Measurements from ENCODE around the gene MEGF11.

MEGF11 gene

GRCh38 chr15:66236806-66237375 lies 16.7 kb downstream of the MEGF11 start:
- no peaks in the 10 kb centered on the region for H3K9me3 ChIP-seq (ENCODE audit: control insufficient read depth in 1 of 2, low read length in 2 of 2)
- H3K27ac ChIP-seq (ENCODE audit: low read length), result no peak overlapping the region
- no peaks in the 10 kb centered on the region for H3K4me1 ChIP-seq (ENCODE audit: control insufficient read depth in 1 of 2, insufficient read depth in 2 of 2, low read length in 2 of 2)
- H3K27me3 ChIP-seq (ENCODE audit: low read depth, low read length), result no peaks in the 10 kb centered on the region
- H3K4me3 ChIP-seq (ENCODE audit: low read depth in 1 of 2, low read length in 2 of 2), result no peak overlapping the region
- no peaks in the 10 kb centered on the region for H3K36me3 ChIP-seq (ENCODE audit: control insufficient read depth in 1 of 2, insufficient read depth in 2 of 2, low read length in 2 of 2)

GRCh38 chr15:66235866-66236265 lies 17.7 kb downstream of the MEGF11 start:
- Histone ChIP-seq H3K4me3 (ENCODE audit: low read depth in 1 of 2, low read length in 2 of 2) (no peak overlapping the region), H3K4me1 (ENCODE audit: control insufficient read depth in 1 of 2, insufficient read depth in 2 of 2, low read length in 2 of 2) (no peaks in the 10 kb centered on the region), H3K27ac (ENCODE audit: low read length) (no peak overlapping the region), H3K36me3 (ENCODE audit: control insufficient read depth in 1 of 2, insufficient read depth in 2 of 2, low read length in 2 of 2) (no peaks in the 10 kb centered on the region), H3K27me3 (ENCODE audit: low read depth, low read length) (no peaks in the 10 kb centered on the region), H3K9me3 (ENCODE audit: control insufficient read depth in 1 of 2, low read length in 2 of 2) (no peaks in the 10 kb centered on the region)

- Histone ChIP-seq H3K27me3 (ENCODE audit: low read depth, low read length) (no peaks in the 10 kb centered on the region), H3K9me3 (ENCODE audit: control insufficient read depth in 1 of 2, low read length in 2 of 2) (no peaks in the 10 kb centered on the region), H3K36me3 (ENCODE audit: control insufficient read depth in 1 of 2, insufficient read depth in 2 of 2, low read length in 2 of 2) (no peaks in the 10 kb centered on the region), H3K4me3 (ENCODE audit: low read depth in 1 of 2, low read length in 2 of 2) (no peak overlapping the region), H3K4me1 (ENCODE audit: control insufficient read depth in 1 of 2, insufficient read depth in 2 of 2, low read length in 2 of 2) (no peaks in the 10 kb centered on the region), H3K27ac (ENCODE audit: low read length) (no peak overlapping the region)
Measured at GRCh38 chr15:66234798-66235197, 18.8 kb downstream of the MEGF11 start.

- H3K4me3 ChIP-seq (ENCODE audit: low read depth in 1 of 2, low read length in 2 of 2), result no peak overlapping the region
- no peaks in the 10 kb centered on the region for H3K36me3 ChIP-seq (ENCODE audit: control insufficient read depth in 1 of 2, insufficient read depth in 2 of 2, low read length in 2 of 2)
- H3K27me3 ChIP-seq (ENCODE audit: low read depth, low read length), result no peaks in the 10 kb centered on the region
- H3K9me3 ChIP-seq (ENCODE audit: control insufficient read depth in 1 of 2, low read length in 2 of 2), result peaks cover 0 to 2% of the 10 kb centered on the region in 2 donors
- no peaks in the 10 kb centered on the region for H3K4me1 ChIP-seq (ENCODE audit: control insufficient read depth in 1 of 2, insufficient read depth in 2 of 2, low read length in 2 of 2)
- no peak overlapping the region for H3K27ac ChIP-seq (ENCODE audit: low read length)
Measured at GRCh38 chr15:66233487-66234415, 19.8 kb downstream of the MEGF11 start.

GRCh38 chr15:66232267-66232625 lies 21.3 kb downstream of the MEGF11 start:
- H3K9me3 ChIP-seq (ENCODE audit: control insufficient read depth in 1 of 2, low read length in 2 of 2), result peaks cover 0 to 5% of the 10 kb centered on the region in 2 donors
- H3K36me3 ChIP-seq (ENCODE audit: control insufficient read depth in 1 of 2, insufficient read depth in 2 of 2, low read length in 2 of 2), result no peaks in the 10 kb centered on the region
- no peak overlapping the region for H3K4me3 ChIP-seq (ENCODE audit: low read depth in 1 of 2, low read length in 2 of 2)
- H3K27me3 ChIP-seq (ENCODE audit: low read depth, low read length), result no peaks in the 10 kb centered on the region
- H3K4me1 ChIP-seq (ENCODE audit: control insufficient read depth in 1 of 2, insufficient read depth in 2 of 2, low read length in 2 of 2), result no peaks in the 10 kb centered on the region
- H3K27ac ChIP-seq (ENCODE audit: low read length), result no peak overlapping the region

GRCh38 chr15:66231394-66232266 lies 21.9 kb downstream of the MEGF11 start:
- no peaks in the 10 kb centered on the region for H3K27me3 ChIP-seq (ENCODE audit: low read depth, low read length)
- H3K4me3 ChIP-seq (ENCODE audit: low read depth in 1 of 2, low read length in 2 of 2), result no peak overlapping the region
- H3K27ac ChIP-seq (ENCODE audit: low read length), result no peak overlapping the region
- H3K36me3 ChIP-seq (ENCODE audit: control insufficient read depth in 1 of 2, insufficient read depth in 2 of 2, low read length in 2 of 2), result no peaks in the 10 kb centered on the region
- no peaks in the 10 kb centered on the region for H3K4me1 ChIP-seq (ENCODE audit: control insufficient read depth in 1 of 2, insufficient read depth in 2 of 2, low read length in 2 of 2)
- peaks cover 0 to 5% of the 10 kb centered on the region in 2 donors for H3K9me3 ChIP-seq (ENCODE audit: control insufficient read depth in 1 of 2, low read length in 2 of 2)

- peaks cover 0 to 5% of the 10 kb centered on the region in 2 donors for H3K9me3 ChIP-seq (ENCODE audit: control insufficient read depth in 1 of 2, low read length in 2 of 2)
- H3K27ac ChIP-seq (ENCODE audit: low read length), result no peak overlapping the region
- H3K4me1 ChIP-seq (ENCODE audit: control insufficient read depth in 1 of 2, insufficient read depth in 2 of 2, low read length in 2 of 2), result no peaks in the 10 kb centered on the region
- no peak overlapping the region for H3K4me3 ChIP-seq (ENCODE audit: low read depth in 1 of 2, low read length in 2 of 2)
- H3K36me3 ChIP-seq (ENCODE audit: control insufficient read depth in 1 of 2, insufficient read depth in 2 of 2, low read length in 2 of 2), result no peaks in the 10 kb centered on the region
- H3K27me3 ChIP-seq (ENCODE audit: low read depth, low read length), result no peaks in the 10 kb centered on the region
Measured at GRCh38 chr15:66229790-66230465, 23.6 kb downstream of the MEGF11 start.

- H3K27ac ChIP-seq (ENCODE audit: low read length), result no peak overlapping the region
- no peaks in the 10 kb centered on the region for H3K36me3 ChIP-seq (ENCODE audit: control insufficient read depth in 1 of 2, insufficient read depth in 2 of 2, low read length in 2 of 2)
- no peak overlapping the region for H3K4me3 ChIP-seq (ENCODE audit: low read depth in 1 of 2, low read length in 2 of 2)
- no peaks in the 10 kb centered on the region for H3K4me1 ChIP-seq (ENCODE audit: control insufficient read depth in 1 of 2, insufficient read depth in 2 of 2, low read length in 2 of 2)
- H3K27me3 ChIP-seq (ENCODE audit: low read depth, low read length), result no peaks in the 10 kb centered on the region
- H3K9me3 ChIP-seq (ENCODE audit: control insufficient read depth in 1 of 2, low read length in 2 of 2), result peaks cover 0 to 5% of the 10 kb centered on the region in 2 donors
Measured at GRCh38 chr15:66228807-66229735, 24.5 kb downstream of the MEGF11 start.

- no peaks in the 10 kb centered on the region for H3K36me3 ChIP-seq (ENCODE audit: control insufficient read depth in 1 of 2, insufficient read depth in 2 of 2, low read length in 2 of 2)
- peaks cover 0 to 5% of the 10 kb centered on the region in 2 donors for H3K9me3 ChIP-seq (ENCODE audit: control insufficient read depth in 1 of 2, low read length in 2 of 2)
- H3K4me3 ChIP-seq (ENCODE audit: low read depth in 1 of 2, low read length in 2 of 2), result no peak overlapping the region
- no peaks in the 10 kb centered on the region for H3K27me3 ChIP-seq (ENCODE audit: low read depth, low read length)
- H3K4me1 ChIP-seq (ENCODE audit: control insufficient read depth in 1 of 2, insufficient read depth in 2 of 2, low read length in 2 of 2), result no peaks in the 10 kb centered on the region
- H3K27ac ChIP-seq (ENCODE audit: low read length), result no peak overlapping the region
Measured at GRCh38 chr15:66226736-66227135, 26.8 kb downstream of the MEGF11 start.

- H3K4me1 ChIP-seq (ENCODE audit: control insufficient read depth in 1 of 2, insufficient read depth in 2 of 2, low read length in 2 of 2), result no peaks in the 10 kb centered on the region
- no peaks in the 10 kb centered on the region for H3K27me3 ChIP-seq (ENCODE audit: low read depth, low read length)
- H3K27ac ChIP-seq (ENCODE audit: low read length), result no peak overlapping the region
Measured at GRCh38 chr15:66225656-66226274, 27.8 kb downstream of the MEGF11 start.

More at GRCh38 chr15:66225656-66226274, 27.8 kb downstream of the MEGF11 start:
- Histone ChIP-seq H3K4me3 (ENCODE audit: low read depth in 1 of 2, low read length in 2 of 2) (no peak overlapping the region), H3K9me3 (ENCODE audit: control insufficient read depth in 1 of 2, low read length in 2 of 2) (peaks cover 0 to 5% of the 10 kb centered on the region in 2 donors), H3K36me3 (ENCODE audit: control insufficient read depth in 1 of 2, insufficient read depth in 2 of 2, low read length in 2 of 2) (no peaks in the 10 kb centered on the region)
